Breast epithelium (tissue), 4 donors: ENCODE measurements around the gene ZNF668. TPM values are rescaled to one million over a fixed set of nuclear protein-coding genes. Genes with fewer than 3 reads are reported as not detected.
A peak's percentile ranks its signal among the peaks of the same experiment; 100 is the strongest.

Source experiments
- DNase-seq, 2 donors: peaks; one replicate each; pipeline ENCODE4 v3.0.0-alpha.2; 2019; ENCODE audit warnings: low spot score in 2 of 2
- H3K27ac ChIP-seq, 2 donors: fragments of 200-600 bp; sonication (generic) in 1 of 2; one replicate each; pipeline ENCODE4 v1.5.1; 2016 to 2019; ENCODE audit warnings: mild to moderate bottlenecking in 1 of 2
- H3K27me3 ChIP-seq, 2 donors: fragments of 200-600 bp; sonication (generic) in 1 of 2; one replicate each; pipeline versions ENCODE4 v1.5.1 to v1.6.0; 2017 to 2019; ENCODE audit warnings: control low read depth in 1 of 2, mild to moderate bottlenecking in 1 of 2
- H3K36me3 ChIP-seq: fragments of 200-600 bp; one replicate; pipeline ENCODE4 v1.5.1; 2019
- H3K4me1 ChIP-seq, 2 donors: fragments of 200-600 bp; sonication (generic); one replicate each; pipeline ENCODE4 v1.5.1; 2016 to 2019; ENCODE audit warnings: control low read depth in 1 of 2
- H3K4me3 ChIP-seq, 3 donors: fragments of 200-600 bp; sonication (generic); 1 replicate in 2 of 3; 2 replicates in 1 of 3; pipeline ENCODE4 v1.5.1; 2016 to 2019; ENCODE audit warnings: mild to moderate bottlenecking in 3 of 3, moderate library complexity in 2 of 3
- H3K9me3 ChIP-seq, 2 donors: fragments of 200-600 bp; sonication (generic) in 1 of 2; one replicate each; pipeline ENCODE4 v1.5.1; 2016 to 2019; ENCODE audit warnings: control low read depth in 1 of 2
- CTCF ChIP-seq, 3 donors: fragments of 450-650 bp; IDR thresholded peaks; one replicate each; pipeline ENCODE4 v1.5.1; 2016 to 2017; ENCODE audit warnings: antibody characterized with exemption in 3 of 3, mild to moderate bottlenecking in 3 of 3, moderate library complexity in 3 of 3
- POLR2A ChIP-seq: fragments of 450-650 bp; IDR thresholded peaks from one replicate; pipeline ENCODE4 v1.6.1; 2016; ENCODE audit warnings: antibody characterized with exemption, mild to moderate bottlenecking, moderate library complexity
- POLR2AphosphoS5 ChIP-seq, 3 donors: sonication (generic); formaldehyde crosslinking; IDR thresholded peaks; one replicate each; pipeline ENCODE4 v1.6.1; 2017; ENCODE audit warnings: antibody characterized with exemption in 3 of 3
- intact Hi-C: fragments of 100-400 bp; cut with DNase I; formaldehyde crosslinking; loops from one replicate; pipeline ENCODE4 v1.15.1; 2023; ENCODE audit warnings: low total_unique reads
- total RNA-seq, 3 donors: library from RNA; depleted of rRNA; stranded (reverse); fragments of >200 nt; gene quantifications; one replicate each; pipeline ENCODE4 v1.1.0, GENCODE V29; 2016

The ZNF668 gene
- total RNA-seq, 3 donors from 2014 or later, result 6.7 to 8.9 (median 8.8) TPM

- H3K27ac ChIP-seq, result peak overlapping the region; percentile 94 to 96
- intact Hi-C loops, result no loop called here
- no peak for DNase-seq
- peak overlapping the region; percentile 93 to 98 (median 97) for H3K4me3 ChIP-seq
- no peaks in the 10 kb centered on the region for H3K9me3 ChIP-seq
- H3K27me3 ChIP-seq, result no peaks in the 10 kb centered on the region
- H3K4me1 ChIP-seq, result no peaks in the 10 kb centered on the region
- TF ChIP-seq CTCF (IDR thresholded peaks at IDR 0.05) (no peak), POLR2A (no peak), POLR2AphosphoS5 (IDR thresholded peaks at IDR 0.05) (no peak)
- H3K36me3 ChIP-seq, result no peaks in the 10 kb centered on the region
Observed at GRCh38 chr16:31074814-31075183, 759 bp upstream of the ZNF668 start.

GRCh38 chr16:31073142-31073969 is 684 bp downstream of the ZNF668 start:
- DNase-seq, result peak; percentile 81 to 90
- intact Hi-C loops, result no loop called here

GRCh38 chr16:31072540-31073141 is 1.4 kb downstream of the ZNF668 start:
- no peak for DNase-seq
- Histone ChIP-seq H3K27ac (peak overlapping the region; percentile 94 to 96), H3K4me3 (peak overlapping the region; percentile 93 to 98 (median 97)), H3K4me1 (no peaks in the 10 kb centered on the region), H3K36me3 (no peaks in the 10 kb centered on the region), H3K27me3 (no peaks in the 10 kb centered on the region), H3K9me3 (no peaks in the 10 kb centered on the region)
- intact Hi-C loops, result no loop called here
- no peak for TF ChIP-seq CTCF (IDR thresholded peaks at IDR 0.05)
- TF ChIP-seq POLR2AphosphoS5 (IDR thresholded peaks at IDR 0.05), result peak in 1 of 3 donors; percentile 17

More at GRCh38 chr16:31073142-31073969, 684 bp downstream of the ZNF668 start:
- H3K4me1 ChIP-seq, result no peaks in the 10 kb centered on the region
- H3K27ac ChIP-seq, result peak overlapping the region; percentile 94 to 96
- no peaks in the 10 kb centered on the region for H3K36me3 ChIP-seq
- H3K9me3 ChIP-seq, result no peaks in the 10 kb centered on the region
- peak overlapping the region; percentile 93 to 98 (median 97) for H3K4me3 ChIP-seq
- TF ChIP-seq POLR2AphosphoS5 (IDR thresholded peaks at IDR 0.05) (peak; percentile 4 to 53 (median 8)), CTCF (IDR thresholded peaks at IDR 0.05) (no peak)
- H3K27me3 ChIP-seq, result no peaks in the 10 kb centered on the region

GRCh38 chr16:31071861-31072260 is 2.2 kb downstream of the ZNF668 start:
- no peaks in the 10 kb centered on the region for H3K9me3 ChIP-seq
- H3K4me3 ChIP-seq, result peak overlapping the region in 2 of 3 donors; percentile 97 to 98
- intact Hi-C loops, result no loop called here

More at GRCh38 chr16:31071861-31072260, 2.2 kb downstream of the ZNF668 start:
- DNase-seq, result no peak
- TF ChIP-seq POLR2AphosphoS5 (IDR thresholded peaks at IDR 0.05), result no peak
- TF ChIP-seq CTCF (IDR thresholded peaks at IDR 0.05), result no peak
- no peak for TF ChIP-seq POLR2A
- peak overlapping the region; percentile 94 to 96 for H3K27ac ChIP-seq
- H3K36me3 ChIP-seq, result no peaks in the 10 kb centered on the region
- H3K27me3 ChIP-seq, result no peaks in the 10 kb centered on the region
- H3K4me1 ChIP-seq, result no peaks in the 10 kb centered on the region
